ENCODE measurements around the gene TMEM196. TPM values are rescaled to one million over a fixed set of nuclear protein-coding genes. Genes with fewer than 3 reads are reported as not detected.

Gene TMEM196
- not detected in 2 replicates for total RNA-seq

DNA sequence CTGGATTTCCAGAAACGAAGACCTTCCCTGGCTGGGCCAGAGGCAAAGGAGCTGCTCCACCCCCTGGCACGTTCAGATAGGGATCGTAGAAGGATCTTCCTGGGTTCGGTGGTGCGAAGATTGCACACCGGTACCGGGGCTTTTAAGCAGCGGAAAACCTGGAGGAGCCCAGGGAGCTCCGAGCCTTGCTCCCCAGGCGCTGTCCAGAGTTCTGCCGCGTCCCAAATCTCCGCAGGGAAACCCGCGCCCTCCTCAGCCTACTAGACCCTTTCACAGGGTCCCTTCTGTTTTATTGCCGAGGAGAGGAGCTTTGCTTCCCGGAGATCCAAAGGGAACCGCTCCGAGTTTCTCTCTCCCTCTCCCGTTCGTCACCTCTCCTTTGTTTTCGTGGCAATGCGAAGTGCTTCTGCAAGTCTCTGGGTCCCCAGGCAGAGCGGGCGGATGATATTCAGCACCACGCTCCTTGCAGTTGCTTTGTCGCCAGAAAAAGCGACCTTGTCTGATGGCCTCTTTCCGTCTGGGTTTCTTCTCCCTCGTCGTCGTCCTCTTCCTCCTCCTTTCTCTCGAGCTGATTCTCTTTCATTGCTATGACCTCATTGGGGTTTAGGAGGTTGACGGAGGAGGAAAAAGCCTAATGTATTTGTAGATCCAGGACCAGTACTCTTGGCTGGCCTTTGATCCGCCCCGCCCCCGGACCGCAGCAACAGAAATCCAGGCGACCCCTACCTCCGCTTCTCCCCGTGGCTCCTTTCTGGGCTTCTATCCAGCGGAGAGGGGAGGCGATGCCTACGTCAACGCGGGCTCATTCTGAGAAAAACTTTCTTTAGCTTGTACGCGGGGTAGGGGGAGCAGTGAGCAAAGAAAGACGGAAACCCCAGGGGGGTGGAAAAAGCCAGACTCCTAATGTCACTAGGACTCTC, at the start of gene TMEM196:
TSS of gene TMEM196 (minus strand) at position 777 of the 920 bp plus-strand sequence. CDS start 921 bp downstream, outside the sequence.
- no peaks in the 10 kb centered on the region for H3K9me3 Mint-ChIP-seq
- H3K27me3 Mint-ChIP-seq (ENCODE audit: low read depth) = peaks cover 28% of the 10 kb centered on the region
- H3K27ac Mint-ChIP-seq = no peak within 1 kb of the TSS
- intact Hi-C loops (cut with micrococcal nuclease) = loop anchor here (10.0 kb wide), 2 partner anchors 658 to 1012 kb away; partner anchors contain the start of genes SP8 and TWIST1
- DNase-seq (ENCODE audit: low spot score) = no peak
- peaks cover 5% of the 10 kb centered on the region for H3K4me1 Mint-ChIP-seq (ENCODE audit: low read depth)
- no peak within 1 kb of the TSS for H3K4me3 Mint-ChIP-seq (ENCODE audit: low read depth)
- H3K36me3 Mint-ChIP-seq (ENCODE audit: low read depth) = no peaks in the 10 kb centered on the region

DNA sequence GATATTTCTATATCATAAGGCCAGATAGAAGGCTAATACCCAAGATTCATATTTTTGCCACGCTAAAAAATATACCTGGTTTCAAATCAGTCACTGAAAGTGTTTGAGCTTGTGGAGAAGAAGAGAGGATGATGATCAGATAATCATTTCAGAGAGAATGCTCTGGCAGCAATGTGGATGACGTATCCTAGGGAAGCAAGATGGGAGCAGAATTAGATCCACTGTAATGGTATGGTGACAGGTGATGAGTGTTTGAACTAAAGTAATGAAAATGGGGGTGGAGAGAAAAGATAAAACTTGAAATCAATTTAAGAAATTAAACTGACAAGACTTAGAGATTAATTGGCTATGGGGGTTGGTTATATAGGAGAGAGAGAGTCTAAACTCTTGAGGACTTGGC, 42.7 kb upstream of the TMEM196 start:
- Mint-ChIP-seq H3K4me3 (ENCODE audit: low read depth) (no peak overlapping the region), H3K9me3 (no peaks in the 10 kb centered on the region), H3K4me1 (ENCODE audit: low read depth) (no peaks in the 10 kb centered on the region), H3K36me3 (ENCODE audit: low read depth) (no peaks in the 10 kb centered on the region), H3K27me3 (ENCODE audit: low read depth) (no peaks in the 10 kb centered on the region), H3K27ac (no peak overlapping the region)
- DNase-seq (ENCODE audit: low spot score) = no peak
- intact Hi-C loops (cut with micrococcal nuclease) = no loop called here

DNA sequence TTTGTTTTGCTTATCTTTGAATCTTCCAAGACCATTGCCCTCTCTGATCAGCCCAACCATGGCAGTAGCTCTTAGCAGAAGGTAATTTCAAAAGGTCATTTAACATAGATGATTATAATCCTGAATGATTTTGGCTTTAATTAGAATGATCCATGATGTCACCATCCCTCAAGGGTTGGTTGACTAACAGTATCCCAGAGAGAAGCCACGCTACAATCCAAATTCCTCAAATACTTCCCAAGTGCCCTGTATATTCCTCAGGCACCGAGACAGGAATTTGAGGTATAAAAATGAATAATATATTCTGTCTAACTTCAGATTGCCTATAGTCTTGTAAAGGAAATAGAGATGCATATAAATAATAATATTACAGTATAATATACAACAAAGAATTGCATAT, 42.1 kb upstream of the TMEM196 start:
- H3K4me1 Mint-ChIP-seq (ENCODE audit: low read depth) = no peaks in the 10 kb centered on the region

DNA sequence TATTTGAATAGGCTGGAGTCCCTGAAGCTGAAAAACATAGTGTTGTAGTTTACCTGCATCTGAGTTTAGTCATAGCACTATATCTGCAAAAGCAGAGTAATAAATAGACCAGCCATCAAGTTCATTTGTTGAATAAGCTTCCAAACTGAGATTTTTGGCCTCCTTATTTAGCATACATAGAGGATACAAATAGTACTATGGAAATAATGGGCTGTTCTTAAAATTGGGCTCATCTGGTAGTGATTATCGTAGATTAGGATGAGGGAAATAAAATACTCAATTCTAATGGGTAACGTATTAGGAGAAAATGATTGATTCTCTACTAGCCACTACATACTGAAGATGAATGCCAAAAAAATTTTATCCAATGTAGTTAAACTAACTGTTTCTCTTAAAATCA, 41.4 kb upstream of the TMEM196 start:
- no peak for DNase-seq (ENCODE audit: low spot score)
- no peaks in the 10 kb centered on the region for H3K4me1 Mint-ChIP-seq (ENCODE audit: low read depth)
- H3K4me3 Mint-ChIP-seq (ENCODE audit: low read depth) = no peak overlapping the region
- no peaks in the 10 kb centered on the region for H3K9me3 Mint-ChIP-seq
- no peaks in the 10 kb centered on the region for H3K36me3 Mint-ChIP-seq (ENCODE audit: low read depth)
- intact Hi-C loops (cut with micrococcal nuclease) = no loop called here
- H3K27me3 Mint-ChIP-seq (ENCODE audit: low read depth) = no peaks in the 10 kb centered on the region
- H3K27ac Mint-ChIP-seq = no peak overlapping the region

More for the DNA sequence above, 42.1 kb upstream of the TMEM196 start:
- Mint-ChIP-seq H3K4me3 (ENCODE audit: low read depth) (no peak overlapping the region), H3K9me3 (no peaks in the 10 kb centered on the region), H3K36me3 (ENCODE audit: low read depth) (no peaks in the 10 kb centered on the region), H3K27ac (no peak overlapping the region), H3K27me3 (ENCODE audit: low read depth) (no peaks in the 10 kb centered on the region)
- DNase-seq (ENCODE audit: low spot score) = no peak
- intact Hi-C loops (cut with micrococcal nuclease) = no loop called here

DNA sequence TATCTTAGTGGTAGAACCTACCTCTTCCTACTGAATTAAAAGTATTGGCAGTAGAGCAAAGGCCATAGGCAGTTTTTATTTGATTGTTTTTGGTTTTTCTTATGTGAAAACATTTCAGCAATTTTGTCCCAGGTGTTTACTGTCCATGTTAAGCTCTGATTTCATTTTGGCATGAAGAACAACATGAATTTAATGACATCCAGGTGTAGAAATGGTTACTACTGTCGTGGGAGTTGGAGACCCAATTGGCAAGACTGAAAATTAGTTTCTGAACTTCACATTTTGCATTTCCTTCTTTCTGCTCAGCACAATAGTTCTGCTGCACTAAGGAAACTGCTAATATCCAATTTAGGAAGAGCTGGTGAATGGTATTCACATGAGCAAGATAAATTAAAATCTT, 38.0 kb upstream of the TMEM196 start:
- Mint-ChIP-seq H3K27me3 (ENCODE audit: low read depth) (no peaks in the 10 kb centered on the region), H3K36me3 (ENCODE audit: low read depth) (no peaks in the 10 kb centered on the region), H3K4me1 (ENCODE audit: low read depth) (no peaks in the 10 kb centered on the region), H3K27ac (no peak overlapping the region), H3K4me3 (ENCODE audit: low read depth) (no peak overlapping the region), H3K9me3 (no peaks in the 10 kb centered on the region)
- intact Hi-C loops (cut with micrococcal nuclease) = no loop called here
- no peak for DNase-seq (ENCODE audit: low spot score)

DNA sequence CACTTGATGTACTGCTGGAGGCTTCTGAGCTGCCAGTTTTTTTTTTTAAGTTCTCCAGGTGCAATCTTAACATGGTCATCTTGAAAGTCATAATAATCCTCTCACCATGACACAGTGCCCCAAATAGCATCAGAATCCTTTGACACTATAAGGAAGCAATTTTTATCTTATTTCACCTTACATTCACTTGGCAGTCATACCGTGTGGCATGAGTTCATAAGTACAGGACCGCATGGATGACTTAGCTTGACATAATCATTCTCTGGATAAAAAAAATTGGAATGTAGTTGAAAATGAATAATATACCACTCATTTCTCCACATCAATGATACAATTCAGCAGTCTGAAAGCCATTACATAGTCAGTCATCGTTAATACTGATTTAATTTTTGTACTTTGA, 25.6 kb upstream of the TMEM196 start:
- intact Hi-C loops (cut with micrococcal nuclease) = no loop called here
- DNase-seq (ENCODE audit: low spot score) = no peak
- Mint-ChIP-seq H3K4me1 (ENCODE audit: low read depth) (no peaks in the 10 kb centered on the region), H3K9me3 (no peaks in the 10 kb centered on the region), H3K36me3 (ENCODE audit: low read depth) (no peaks in the 10 kb centered on the region), H3K27me3 (ENCODE audit: low read depth) (no peaks in the 10 kb centered on the region), H3K4me3 (ENCODE audit: low read depth) (no peak overlapping the region), H3K27ac (no peak overlapping the region)

DNA sequence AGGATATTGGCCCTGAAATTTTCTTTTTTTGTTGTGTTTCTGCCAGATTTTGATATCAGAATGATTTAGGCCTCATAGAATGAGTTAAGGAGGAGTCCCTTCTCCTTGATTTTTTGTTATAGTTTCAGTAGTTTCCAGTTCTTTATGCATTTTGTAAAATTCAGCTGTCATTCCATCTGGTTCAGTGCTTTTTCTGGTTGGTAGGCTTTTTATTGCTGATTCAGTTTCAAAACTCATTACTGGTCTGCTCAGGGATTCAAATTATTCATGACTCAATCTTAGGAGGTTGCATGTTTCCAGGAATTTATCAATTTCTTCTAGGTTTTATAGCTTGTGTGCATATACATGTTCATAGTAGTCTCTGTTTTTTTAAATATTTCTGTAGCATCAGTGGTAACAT, 10.1 kb upstream of the TMEM196 start:
- no peak overlapping the region for H3K27ac Mint-ChIP-seq
- no peaks in the 10 kb centered on the region for H3K27me3 Mint-ChIP-seq (ENCODE audit: low read depth)
- intact Hi-C loops (cut with micrococcal nuclease) = no loop called here
- no peak for DNase-seq (ENCODE audit: low spot score)
- no peaks in the 10 kb centered on the region for H3K36me3 Mint-ChIP-seq (ENCODE audit: low read depth)
- no peaks in the 10 kb centered on the region for H3K4me1 Mint-ChIP-seq (ENCODE audit: low read depth)
- H3K4me3 Mint-ChIP-seq (ENCODE audit: low read depth) = no peak overlapping the region
- H3K9me3 Mint-ChIP-seq = no peaks in the 10 kb centered on the region

DNA sequence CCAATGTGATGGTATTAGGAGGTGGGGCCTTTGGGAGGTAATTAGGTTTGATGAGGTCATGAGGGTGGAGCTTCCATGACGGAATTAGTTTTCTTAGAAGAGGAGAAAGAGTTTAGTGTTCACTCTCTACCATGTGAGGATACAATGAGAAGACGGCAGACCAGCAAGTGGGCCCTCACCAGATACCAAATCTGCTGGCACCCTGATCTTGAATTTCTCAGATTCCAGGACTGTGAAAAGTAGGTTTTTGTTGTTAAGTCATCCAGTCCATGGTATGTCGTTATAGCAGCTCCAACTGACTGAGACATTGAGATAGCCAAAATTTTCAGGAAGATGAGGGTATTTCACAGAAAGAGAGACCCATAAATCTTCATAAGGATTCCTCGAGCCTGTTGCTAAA, 3.6 kb upstream of the TMEM196 start:
- no peak for DNase-seq (ENCODE audit: low spot score)
- Mint-ChIP-seq H3K27ac (no peak overlapping the region), H3K36me3 (ENCODE audit: low read depth) (no peaks in the 10 kb centered on the region), H3K9me3 (no peaks in the 10 kb centered on the region), H3K27me3 (ENCODE audit: low read depth) (peaks cover 23% of the 10 kb centered on the region), H3K4me3 (ENCODE audit: low read depth) (no peak overlapping the region), H3K4me1 (ENCODE audit: low read depth) (peaks cover 5% of the 10 kb centered on the region)
- intact Hi-C loops (cut with micrococcal nuclease) = loop anchor here (10.0 kb wide), 2 partner anchors 662 to 1008 kb away; partner anchors contain the start of genes SP8 and TWIST1

DNA sequence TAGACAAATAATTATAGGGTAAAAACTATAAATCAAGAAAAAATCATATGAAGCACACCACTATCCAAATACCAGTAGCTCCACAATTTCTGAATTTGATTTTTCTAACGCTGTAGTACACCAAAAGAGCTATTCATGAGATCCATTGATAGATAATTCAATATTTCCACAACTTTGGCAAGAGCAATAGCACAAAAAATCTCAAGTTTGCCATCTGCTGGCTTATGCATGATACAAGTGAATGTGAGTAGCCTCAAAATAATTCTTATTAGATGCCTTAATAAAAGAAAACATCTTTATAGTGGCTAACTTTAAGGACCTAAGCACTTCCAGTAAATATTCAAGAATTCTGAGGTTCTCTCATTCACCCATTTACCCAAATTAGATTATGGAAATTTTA, 2.2 kb upstream of the TMEM196 start:
- Mint-ChIP-seq H3K27ac (no peak overlapping the region), H3K9me3 (no peaks in the 10 kb centered on the region), H3K4me3 (ENCODE audit: low read depth) (no peak overlapping the region), H3K4me1 (ENCODE audit: low read depth) (peaks cover 5% of the 10 kb centered on the region), H3K27me3 (ENCODE audit: low read depth) (peaks cover 26% of the 10 kb centered on the region), H3K36me3 (ENCODE audit: low read depth) (no peaks in the 10 kb centered on the region)
- no peak for DNase-seq (ENCODE audit: low spot score)
- intact Hi-C loops (cut with micrococcal nuclease) = loop anchor here (10.0 kb wide), 2 partner anchors 661 to 1009 kb away; partner anchors contain the start of genes SP8 and TWIST1

DNA sequence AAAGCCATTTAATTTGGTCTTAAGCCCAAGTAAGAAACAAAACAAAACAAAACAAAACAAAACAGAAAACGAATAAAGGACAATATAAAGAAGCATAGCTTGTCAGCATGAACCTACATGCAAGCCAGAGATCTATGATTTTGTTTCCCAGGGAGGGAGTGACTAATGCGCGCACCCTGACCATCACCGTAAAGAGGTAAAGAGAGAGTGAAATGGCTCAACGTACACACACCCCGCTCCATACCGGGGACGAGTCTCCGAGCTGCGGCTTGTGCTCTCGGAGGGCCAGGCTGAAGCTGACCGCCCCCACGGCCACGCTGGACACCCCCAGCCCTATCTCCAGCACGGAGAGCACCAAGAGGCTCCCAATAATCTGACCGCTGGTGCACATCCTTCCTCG, 1.1 kb downstream of the TMEM196 start:
- intact Hi-C loops (cut with micrococcal nuclease) = loop anchor here (10.0 kb wide), 2 partner anchors 658 to 1012 kb away; partner anchors contain the start of genes SP8 and TWIST1
- Mint-ChIP-seq H3K27me3 (ENCODE audit: low read depth) (peaks cover 28% of the 10 kb centered on the region), H3K4me3 (ENCODE audit: low read depth) (no peak overlapping the region)

DNA sequence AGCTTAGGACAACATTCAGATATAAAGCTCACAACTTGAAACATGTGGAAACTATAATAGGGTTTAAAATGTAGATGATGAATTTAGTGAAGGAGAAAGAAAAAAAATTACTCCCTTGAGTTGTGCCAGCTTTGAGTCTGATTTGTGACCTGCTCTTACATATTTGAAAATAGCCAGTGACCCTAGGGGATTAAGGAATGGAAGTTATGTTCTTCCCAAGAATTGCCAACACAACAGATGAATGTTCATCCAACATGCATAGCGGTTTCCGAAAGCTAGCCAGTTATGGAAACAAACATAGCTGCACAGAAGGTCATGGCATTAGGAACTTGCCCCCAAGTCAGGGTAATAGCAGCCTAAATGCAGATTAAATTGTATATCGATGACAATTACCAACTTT, 10.8 kb downstream of the TMEM196 start:
- no peak for DNase-seq (ENCODE audit: low spot score)
- H3K36me3 Mint-ChIP-seq (ENCODE audit: low read depth) = no peaks in the 10 kb centered on the region
- no peaks in the 10 kb centered on the region for H3K27me3 Mint-ChIP-seq (ENCODE audit: low read depth)
- no peaks in the 10 kb centered on the region for H3K9me3 Mint-ChIP-seq
- no peak overlapping the region for H3K4me3 Mint-ChIP-seq (ENCODE audit: low read depth)
- intact Hi-C loops (cut with micrococcal nuclease) = no loop called here
- H3K4me1 Mint-ChIP-seq (ENCODE audit: low read depth) = peaks cover 1% of the 10 kb centered on the region
- no peak overlapping the region for H3K27ac Mint-ChIP-seq

More for the DNA sequence above, 1.1 kb downstream of the TMEM196 start:
- H3K4me1 Mint-ChIP-seq (ENCODE audit: low read depth) = peaks cover 5% of the 10 kb centered on the region
- no peak for DNase-seq (ENCODE audit: low spot score)
- H3K9me3 Mint-ChIP-seq = no peaks in the 10 kb centered on the region
- no peak overlapping the region for H3K27ac Mint-ChIP-seq
- H3K36me3 Mint-ChIP-seq (ENCODE audit: low read depth) = no peaks in the 10 kb centered on the region

DNA sequence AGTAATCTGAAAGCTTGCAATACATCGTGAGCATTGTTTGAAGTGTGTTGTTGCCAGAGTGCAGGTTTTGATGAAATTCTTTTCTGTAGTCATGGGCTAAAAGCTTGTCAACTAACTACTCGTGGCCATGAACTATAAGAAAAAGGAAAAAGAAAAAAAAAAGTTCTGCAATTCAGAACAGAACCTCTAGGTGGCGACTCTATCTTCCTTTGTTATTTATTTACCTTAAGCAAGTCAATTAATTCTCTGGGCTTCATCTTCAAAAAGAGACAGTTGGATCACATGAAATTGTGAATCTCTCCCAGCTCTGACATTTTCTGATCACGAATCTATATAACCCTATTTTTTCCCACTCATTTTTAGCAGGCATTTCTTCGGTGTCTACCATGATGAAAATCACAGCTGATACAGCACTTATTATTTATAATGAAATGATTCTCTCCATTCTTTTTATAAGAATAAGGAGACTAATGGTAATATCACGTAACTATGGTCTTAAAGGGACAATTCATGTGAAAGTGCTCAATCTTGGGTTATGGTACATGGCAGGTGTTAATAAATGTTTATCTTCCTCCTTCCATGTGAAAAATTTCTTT, 18.8 kb downstream of the TMEM196 start:
- DNase-seq (ENCODE audit: low spot score) = no peak
- no peak overlapping the region for H3K4me3 Mint-ChIP-seq (ENCODE audit: low read depth)
- intact Hi-C loops (cut with micrococcal nuclease) = loop anchor here (2.0 kb wide), 1 partner anchor 844 kb away; no protein-coding TSS in a partner anchor
- no peaks in the 10 kb centered on the region for H3K4me1 Mint-ChIP-seq (ENCODE audit: low read depth)
- H3K9me3 Mint-ChIP-seq = no peaks in the 10 kb centered on the region
- no peak overlapping the region for H3K27ac Mint-ChIP-seq
- H3K36me3 Mint-ChIP-seq (ENCODE audit: low read depth) = no peaks in the 10 kb centered on the region
- H3K27me3 Mint-ChIP-seq (ENCODE audit: low read depth) = no peaks in the 10 kb centered on the region

DNA sequence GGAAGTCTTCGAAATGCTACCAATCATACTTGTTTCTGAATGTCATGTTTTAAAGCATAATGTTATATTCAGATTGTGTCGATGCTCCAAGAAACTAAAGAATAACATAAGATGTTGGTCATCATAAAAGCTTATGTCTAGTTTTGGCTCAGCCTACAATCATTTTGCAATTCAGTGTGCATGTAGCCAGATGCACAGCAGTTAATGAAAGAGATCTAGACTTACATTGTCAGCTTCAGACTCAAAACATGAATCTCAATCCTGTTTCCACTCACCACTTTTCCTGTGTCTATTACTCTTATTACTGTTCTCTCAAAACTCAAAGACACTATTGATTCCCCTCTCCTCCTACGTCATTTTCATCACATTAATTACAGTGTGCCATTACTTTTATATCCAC, 21.4 kb downstream of the TMEM196 start:
- intact Hi-C loops (cut with micrococcal nuclease) = no loop called here

More for the DNA sequence above, 21.4 kb downstream of the TMEM196 start:
- DNase-seq (ENCODE audit: low spot score) = no peak
- Mint-ChIP-seq H3K4me1 (ENCODE audit: low read depth) (no peaks in the 10 kb centered on the region), H3K27me3 (ENCODE audit: low read depth) (no peaks in the 10 kb centered on the region), H3K4me3 (ENCODE audit: low read depth) (no peak overlapping the region), H3K36me3 (ENCODE audit: low read depth) (no peaks in the 10 kb centered on the region), H3K27ac (no peak overlapping the region), H3K9me3 (no peaks in the 10 kb centered on the region)
